Measurements from ENCODE around the gene MAST4.

GRCh38 chr5:67141644-67142043 is 545.5 kb downstream of the MAST4 start:
- no peak for TF ChIP-seq CTCF (IDR thresholded peaks at IDR 0.05)
- no peak for TF ChIP-seq EZH2 (IDR thresholded peaks at IDR 0.05; ENCODE audit: borderline replicate concordance, insufficient read depth, low read depth, low read length, poor library complexity, severe bottlenecking)

Measured in B cell (primary cell).